Keratinocyte (primary cell): ENCODE data around the gene PACRGL. TPM values are rescaled to one million over a fixed set of nuclear protein-coding genes. Genes with fewer than 3 reads are reported as not detected.

ENCODE experiments used
- DNase-seq: peaks from one replicate; pipeline ENCODE4 v3.0.0-alpha.2; 2011; ENCODE audit warnings: low read depth, missing footprints, low spot score
- FAIRE-seq: peaks from 2 replicates; lab custom pipeline; 2011; peaks lifted over from hg19 to GRCh38; lab: Jason Lieb, UNC
- H2AFZ ChIP-seq: 2 replicates; pipeline ENCODE4 v1.6.0; 2012; ENCODE audit warnings: low read length, control low read depth, inconsistent platforms; ENCODE audit not compliant: control insufficient read depth
- H3K27ac ChIP-seq: 2 replicates; pipeline ENCODE4 v1.5.1; 2011; ENCODE audit warnings: low read length; ENCODE audit not compliant: control insufficient read depth, insufficient read depth
- H3K27me3 ChIP-seq: 3 replicates; pipeline ENCODE4 v1.6.0; 2011; ENCODE audit warnings: low read length; ENCODE audit not compliant: control insufficient read depth, insufficient read depth; ENCODE audit errors: extremely low read depth
- H3K36me3 ChIP-seq, 2 experiments: 2 replicates in 1 of 2; 3 replicates in 1 of 2; pipeline ENCODE4 v1.5.1; 2011; ENCODE audit warnings: low read length in 2 of 2, mild to moderate bottlenecking in 1 of 2; ENCODE audit not compliant: control insufficient read depth in 2 of 2, insufficient read depth in 2 of 2; ENCODE audit errors: extremely low read depth in 1 of 2
- H3K4me1 ChIP-seq: 3 replicates; pipeline ENCODE4 v1.5.1; 2011; ENCODE audit warnings: low read length; ENCODE audit not compliant: control insufficient read depth, insufficient read depth; ENCODE audit errors: extremely low read depth
- H3K4me2 ChIP-seq: 3 replicates; pipeline ENCODE4 v1.6.0; 2011; ENCODE audit warnings: low read depth, low read length; ENCODE audit not compliant: control insufficient read depth, insufficient read depth; ENCODE audit errors: extremely low read depth
- H3K4me3 ChIP-seq, 3 experiments: fragments of 200-600 bp in 1 of 3; sonication (generic) in 1 of 3; 2 replicates in 2 of 3; 3 replicates in 1 of 3; pipeline ENCODE4 v1.5.1; 2011 to 2016; ENCODE audit warnings: low read length in 3 of 3, mild to moderate bottlenecking in 3 of 3, control low read depth in 2 of 3, inconsistent platforms in 1 of 3, low read depth in 1 of 3, mixed read lengths in 1 of 3, mixed run types in 1 of 3, moderate library complexity in 1 of 3; ENCODE audit not compliant: control insufficient read depth in 2 of 3, insufficient read depth in 2 of 3; ENCODE audit errors: extremely low read depth in 1 of 3
- H3K79me2 ChIP-seq: 2 replicates; pipeline ENCODE4 v1.6.0; 2012; ENCODE audit warnings: low read length; ENCODE audit not compliant: control insufficient read depth, insufficient read depth
- H3K9ac ChIP-seq: 3 replicates; pipeline ENCODE4 v1.6.0; 2011; ENCODE audit warnings: low read length; ENCODE audit not compliant: control insufficient read depth, insufficient read depth; ENCODE audit errors: extremely low read depth
- H3K9me1 ChIP-seq: 3 replicates; pipeline ENCODE4 v1.6.0; 2011; ENCODE audit warnings: low read length; ENCODE audit not compliant: control insufficient read depth, insufficient read depth; ENCODE audit errors: extremely low read depth
- H3K9me3 ChIP-seq: 2 replicates; pipeline ENCODE4 v1.5.1; 2012; ENCODE audit warnings: low read depth, low read length; ENCODE audit not compliant: control insufficient read depth
- H4K20me1 ChIP-seq: 3 replicates; pipeline ENCODE4 v1.6.0; 2011; ENCODE audit warnings: low read length; ENCODE audit not compliant: control insufficient read depth, insufficient read depth; ENCODE audit errors: extremely low read depth
- EZH2 ChIP-seq: IDR thresholded peaks from one replicate; pipeline ENCODE4 v1.6.1; 2012; ENCODE audit warnings: inconsistent platforms, mild to moderate bottlenecking, low read length, moderate library complexity
- dilution Hi-C: fragments of 300-500 bp; cut with MboI; formaldehyde crosslinking; loops from one replicate; pipeline ENCODE4 v1.7.0; 2020; ENCODE audit warnings: low sequenced_read_pairs; ENCODE audit not compliant: extremely low pct_ligation_motif_present
- polyA minus RNA-seq, 3 experiments: library from RNA; depleted of rRNA, polyadenylated mRNA; stranded (reverse); fragments of >200 nt; gene quantifications; 1 replicate in 1 of 3; 2 replicates in 1 of 3; 3 replicates in 1 of 3; pipeline ENCODE4 v1.2.3, GENCODE V29; 2011
- polyA plus RNA-seq, 5 experiments: library from polyadenylated mRNA; depleted of rRNA in 3 of 5; stranded (reverse) in 3 of 5; stranded (forward) in 1 of 5; unstranded in 1 of 5; fragments of >200 nt; gene quantifications; 1 replicate in 1 of 5; 2 replicates in 3 of 5; 3 replicates in 1 of 5; pipeline versions ENCODE4 v1.2.1 to v1.2.3, GENCODE V29; 2011 to 2012; ENCODE audit warnings: missing spikeins in 2 of 5, low read depth in 1 of 5, low replicate concordance in 1 of 5
- TF ChIP-seq, protein P1 (sequence below), 3 experiments: IDR thresholded peaks in 1 of 3; conservative IDR thresholded peaks in 1 of 3; optimal IDR thresholded peaks in 1 of 3; 2 replicates in 2 of 3; 3 replicates in 1 of 3; pipeline versions ENCODE3 to v1.5.1; 2011; ENCODE audit warnings: low read length in 3 of 3, mild to moderate bottlenecking in 3 of 3, moderate library complexity in 2 of 3, control low read depth in 1 of 3, inconsistent platforms in 1 of 3; ENCODE audit not compliant: insufficient read depth in 2 of 3; ENCODE audit errors: extremely low read depth in 1 of 3

The PACRGL gene
- polyA plus RNA-seq (11.3 to 18.2 TPM (median 12.0 TPM) in 3 replicates), polyA minus RNA-seq (3.8 to 11.9 TPM (median 5.2 TPM) in 3 replicates)
- polyA plus RNA-seq (2011; ENCODE audit: low read depth), result 9.3 TPM
- polyA plus RNA-seq (2011; cell fraction: cytosol; rRNA removed), result 8.1 and 14.3 TPM in 2 replicates
- 17.6 and 21.1 TPM in 2 replicates for polyA plus RNA-seq (2011; cell fraction: nucleus; rRNA removed)
- 10.1 and 10.9 TPM in 2 replicates for polyA plus RNA-seq (2012; ENCODE audit: low replicate concordance)
- 14.2 TPM for polyA minus RNA-seq (2011; cell fraction: cytosol; rRNA and poly(A)+ RNA removed)
- 11.4 and 16.9 TPM in 2 replicates for polyA minus RNA-seq (2011; cell fraction: nucleus; rRNA and poly(A)+ RNA removed)

DNA sequence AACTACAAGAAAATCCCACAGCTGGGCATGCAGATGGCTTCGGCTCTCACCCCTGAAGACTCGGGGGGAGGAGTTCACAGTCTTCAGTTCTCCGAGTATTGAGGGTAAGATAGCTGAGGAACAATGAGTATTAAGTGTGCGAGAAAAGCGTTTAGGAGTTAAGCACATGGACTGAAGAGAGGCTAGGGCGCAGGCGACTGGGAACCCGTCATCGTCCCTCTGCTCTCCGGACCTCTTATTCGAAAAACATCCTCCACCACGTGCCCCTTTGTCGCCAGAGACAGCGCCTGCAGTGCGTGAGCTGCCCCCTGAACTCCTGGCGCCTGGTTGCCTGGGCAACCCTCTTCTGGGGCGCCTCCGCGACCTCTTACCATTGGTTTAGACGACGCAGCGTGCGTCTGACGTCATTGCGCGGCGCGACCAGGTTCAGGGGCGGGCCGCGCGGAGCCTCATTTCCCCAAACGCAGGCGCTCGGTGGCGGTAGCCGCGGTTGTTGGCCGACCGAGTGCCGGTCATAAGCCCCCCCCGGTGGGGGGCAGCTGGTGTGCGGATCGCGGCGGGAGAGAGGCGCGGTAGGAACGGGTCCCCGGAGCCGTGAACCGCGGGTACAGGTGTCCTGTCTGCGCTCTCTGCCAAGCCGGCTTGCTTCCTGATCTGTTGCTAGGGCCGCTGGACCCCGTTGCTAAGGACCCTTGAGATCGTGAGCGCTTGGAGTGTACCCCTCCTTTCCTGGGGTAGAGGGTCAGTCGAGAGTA is at the start of gene PACRGL:
TSS of gene PACRGL (plus strand) at position 452 of the 755 bp plus-strand sequence. CDS start 4,024 bp downstream, outside the sequence.
- H3K27me3 ChIP-seq, result no peaks in the 10 kb centered on the region
- peak within 1 kb of the TSS; percentile 99 for H2AFZ ChIP-seq
- H3K36me3 ChIP-seq, result no peaks in the 10 kb centered on the region
- TF ChIP-seq EZH2, result no peak
- TF ChIP-seq, protein P1, sequence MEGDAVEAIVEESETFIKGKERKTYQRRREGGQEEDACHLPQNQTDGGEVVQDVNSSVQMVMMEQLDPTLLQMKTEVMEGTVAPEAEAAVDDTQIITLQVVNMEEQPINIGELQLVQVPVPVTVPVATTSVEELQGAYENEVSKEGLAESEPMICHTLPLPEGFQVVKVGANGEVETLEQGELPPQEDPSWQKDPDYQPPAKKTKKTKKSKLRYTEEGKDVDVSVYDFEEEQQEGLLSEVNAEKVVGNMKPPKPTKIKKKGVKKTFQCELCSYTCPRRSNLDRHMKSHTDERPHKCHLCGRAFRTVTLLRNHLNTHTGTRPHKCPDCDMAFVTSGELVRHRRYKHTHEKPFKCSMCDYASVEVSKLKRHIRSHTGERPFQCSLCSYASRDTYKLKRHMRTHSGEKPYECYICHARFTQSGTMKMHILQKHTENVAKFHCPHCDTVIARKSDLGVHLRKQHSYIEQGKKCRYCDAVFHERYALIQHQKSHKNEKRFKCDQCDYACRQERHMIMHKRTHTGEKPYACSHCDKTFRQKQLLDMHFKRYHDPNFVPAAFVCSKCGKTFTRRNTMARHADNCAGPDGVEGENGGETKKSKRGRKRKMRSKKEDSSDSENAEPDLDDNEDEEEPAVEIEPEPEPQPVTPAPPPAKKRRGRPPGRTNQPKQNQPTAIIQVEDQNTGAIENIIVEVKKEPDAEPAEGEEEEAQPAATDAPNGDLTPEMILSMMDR (optimal IDR thresholded peaks at IDR 0.05 in 1 of 3, IDR thresholded peaks at IDR 0.05 in 1 of 3, conservative IDR thresholded peaks at IDR 0.05 in 1 of 3; ENCODE audit: extremely low read depth in 1 of 3, insufficient read depth in 2 of 3, low read length in 3 of 3), result no peak
- peak within 1 kb of the TSS; percentile 86 for H3K27ac ChIP-seq
- H3K79me2 ChIP-seq, result peaks cover 25% of the 10 kb centered on the region
- DNase-seq (peak; percentile 30), FAIRE-seq (peak; percentile 64)
- H3K9me1 ChIP-seq, result no peaks in the 10 kb centered on the region
- no peaks in the 10 kb centered on the region for H3K9me3 ChIP-seq
- H3K9ac ChIP-seq, result peak within 1 kb of the TSS; percentile 80
- H3K4me1 ChIP-seq, result peaks cover 16% of the 10 kb centered on the region
- dilution Hi-C loops, result no loop called here
- peak within 1 kb of the TSS; percentile 98 for H3K4me2 ChIP-seq
- H4K20me1 ChIP-seq, result no peaks in the 10 kb centered on the region
- peak within 1 kb of the TSS; percentile 84 to 95 (median 87) for H3K4me3 ChIP-seq

DNA sequence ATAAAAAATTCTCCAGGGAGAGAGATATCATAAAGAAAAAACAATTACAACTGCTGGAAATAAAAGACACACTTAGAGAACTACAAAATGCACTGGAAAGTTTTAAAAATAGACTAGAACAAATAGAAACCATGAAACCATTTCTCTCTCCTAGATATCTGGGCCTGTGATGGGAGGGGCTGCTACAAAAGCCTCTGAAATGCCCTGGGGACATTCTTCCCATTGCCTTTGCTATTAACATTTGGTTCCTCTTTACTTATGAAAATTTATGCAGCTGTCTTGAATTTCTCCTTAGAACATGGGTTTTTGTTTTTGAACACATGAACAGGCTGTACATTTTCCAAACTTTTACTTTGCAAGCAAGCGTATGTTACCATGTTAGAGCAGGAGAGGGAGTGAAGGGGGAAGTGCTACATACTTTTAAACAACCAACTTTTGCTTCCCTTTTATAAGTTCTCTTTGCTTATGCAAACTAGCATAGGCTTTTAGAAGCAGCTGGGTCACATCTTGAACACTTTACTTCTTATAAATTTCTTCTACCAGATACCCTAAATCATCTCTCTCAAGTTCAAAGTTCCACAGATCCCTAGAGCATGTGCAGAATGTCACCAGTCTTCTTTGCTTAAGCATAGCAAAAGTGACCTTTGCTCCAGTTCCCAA is 47.9 kb upstream of the PACRGL start:
- no peaks in the 10 kb centered on the region for H4K20me1 ChIP-seq
- no peaks in the 10 kb centered on the region for H3K27me3 ChIP-seq
- H3K4me1 ChIP-seq, result no peaks in the 10 kb centered on the region
- dilution Hi-C loops, result no loop called here
- no peaks in the 10 kb centered on the region for H3K36me3 ChIP-seq
- TF ChIP-seq, protein P1 (optimal IDR thresholded peaks at IDR 0.05 in 1 of 3, IDR thresholded peaks at IDR 0.05 in 1 of 3, conservative IDR thresholded peaks at IDR 0.05 in 1 of 3; ENCODE audit: extremely low read depth in 1 of 3, insufficient read depth in 2 of 3, low read length in 3 of 3), result no peak
- TF ChIP-seq EZH2, result no peak
- H3K9ac ChIP-seq, result no peak overlapping the region
- no peak overlapping the region for H3K4me3 ChIP-seq
- no peak for FAIRE-seq
- H3K27ac ChIP-seq, result no peak overlapping the region
- no peak for DNase-seq
- H3K9me3 ChIP-seq, result no peaks in the 10 kb centered on the region
- no peak overlapping the region for H3K4me2 ChIP-seq
- no peaks in the 10 kb centered on the region for H3K79me2 ChIP-seq
- no peak overlapping the region for H2AFZ ChIP-seq
- H3K9me1 ChIP-seq, result no peaks in the 10 kb centered on the region
